ENCODE data around the gene TIAM2. TPM values are rescaled to one million over a fixed set of nuclear protein-coding genes. Genes with fewer than 3 reads are reported as not detected.

TIAM2 gene
- total RNA-seq, 1 experiment from 2014 or later: 3.8 TPM

- H3K4me3 ChIP-seq (ENCODE audit: low read depth, low read length): no peak overlapping the region
- H3K9me3 ChIP-seq: no peaks in the 10 kb centered on the region
- no peak for DNase-seq
- H3K4me1 ChIP-seq: no peaks in the 10 kb centered on the region
- Mint-ChIP-seq H3K36me3 (ENCODE audit: insufficient read depth, unreplicated experiment) (no peaks in the 10 kb centered on the region), H3K9me3 (ENCODE audit: unreplicated experiment) (no peaks in the 10 kb centered on the region), H3K4me3 (ENCODE audit: unreplicated experiment) (no peak overlapping the region), H3K4me1 (ENCODE audit: low read depth, unreplicated experiment) (no peaks in the 10 kb centered on the region), H3K27me3 (ENCODE audit: insufficient read depth, unreplicated experiment) (no peaks in the 10 kb centered on the region), H3K27ac (ENCODE audit: unreplicated experiment) (no peak overlapping the region)
- intact Hi-C loops (cut with micrococcal nuclease; ENCODE audit: unreplicated experiment): no loop called here
- BruUV-seq (replicated peaks): no TSS peak
- H3K27me3 ChIP-seq (replicated peaks; ENCODE audit: control insufficient read depth, insufficient read depth, low read length): no peaks in the 10 kb centered on the region
- TF ChIP-seq CTCF (IDR thresholded peaks at IDR 0.05; ENCODE audit: insufficient read depth in 1 of 2, low read depth in 1 of 2, low read length in 1 of 2, severe bottlenecking in 1 of 2, unreplicated experiment in 1 of 2): no peak
- CTCF ChIA-PET: no interaction called here
- no peaks in the 10 kb centered on the region for H3K36me3 ChIP-seq (ENCODE audit: control insufficient read depth, insufficient read depth, low read length)
- POLR2A ChIA-PET: no interaction called here
These were observed 5.7 kb upstream of the TIAM2 start for GRCh38 chr6:154989448-154989847.

DNA sequence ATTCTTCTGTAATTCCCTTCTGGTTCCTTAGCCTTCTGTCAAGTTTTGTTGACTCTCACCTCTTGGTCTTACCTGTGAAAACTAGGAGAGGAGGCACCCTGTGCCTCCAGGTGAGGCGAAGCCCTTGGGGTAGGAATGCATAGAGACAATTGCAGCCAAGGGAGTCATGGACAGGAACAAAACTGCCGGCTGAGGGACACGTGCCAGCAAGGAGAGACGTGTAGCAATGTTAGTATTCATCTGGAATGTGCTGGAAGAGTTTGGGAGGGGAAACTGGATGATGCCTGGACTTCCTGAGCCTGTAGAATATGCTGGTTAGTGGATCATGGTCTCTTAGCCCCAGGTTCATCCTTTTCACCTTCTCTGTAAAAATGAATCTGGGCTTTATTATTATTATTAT lies 3.9 kb upstream of the TIAM2 start:
- no peaks in the 10 kb centered on the region for H3K9me3 Mint-ChIP-seq (ENCODE audit: unreplicated experiment)
- H3K4me1 Mint-ChIP-seq (ENCODE audit: low read depth, unreplicated experiment): no peaks in the 10 kb centered on the region
- CTCF ChIA-PET: no interaction called here
- H3K9me3 ChIP-seq: no peaks in the 10 kb centered on the region
- no peak overlapping the region for H3K4me3 Mint-ChIP-seq (ENCODE audit: unreplicated experiment)
- no peak for DNase-seq
- H3K27me3 ChIP-seq (replicated peaks; ENCODE audit: control insufficient read depth, insufficient read depth, low read length): no peaks in the 10 kb centered on the region
- no peak overlapping the region for H3K27ac Mint-ChIP-seq (ENCODE audit: unreplicated experiment)
- H3K36me3 Mint-ChIP-seq (ENCODE audit: insufficient read depth, unreplicated experiment): no peaks in the 10 kb centered on the region
- no peak overlapping the region for H3K4me3 ChIP-seq (ENCODE audit: low read depth, low read length)
- POLR2A ChIA-PET: no interaction called here
- intact Hi-C loops (cut with micrococcal nuclease; ENCODE audit: unreplicated experiment): no loop called here
- BruUV-seq (replicated peaks): no TSS peak
- no peaks in the 10 kb centered on the region for H3K36me3 ChIP-seq (ENCODE audit: control insufficient read depth, insufficient read depth, low read length)
- H3K27me3 Mint-ChIP-seq (ENCODE audit: insufficient read depth, unreplicated experiment): no peaks in the 10 kb centered on the region
- TF ChIP-seq CTCF (IDR thresholded peaks at IDR 0.05; ENCODE audit: insufficient read depth in 1 of 2, low read depth in 1 of 2, low read length in 1 of 2, severe bottlenecking in 1 of 2, unreplicated experiment in 1 of 2): no peak
- no peaks in the 10 kb centered on the region; the same call in 1 of the 2 replicates for H3K4me1 ChIP-seq

DNA sequence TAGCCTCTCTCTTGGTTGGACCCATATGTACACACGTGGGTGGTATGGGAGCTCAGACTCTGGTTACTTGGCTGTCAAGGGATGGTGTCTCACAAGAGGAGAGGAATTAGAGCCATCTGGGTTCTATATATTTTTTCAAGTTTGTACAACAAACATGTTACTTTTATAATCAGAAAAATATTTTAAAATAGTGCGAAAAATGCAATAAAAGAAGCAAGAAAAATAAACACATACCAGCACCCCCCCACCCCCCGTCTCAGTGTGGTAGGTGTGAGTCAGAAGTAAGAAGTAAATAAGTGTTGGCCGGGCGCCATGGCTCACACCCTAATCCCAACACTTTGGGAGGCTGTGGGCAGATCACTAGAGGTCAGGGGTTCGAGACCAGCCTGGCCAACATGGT lies 2.1 kb upstream of the TIAM2 start:
- CTCF ChIA-PET: no interaction called here

More for the DNA sequence above, 2.1 kb upstream of the TIAM2 start:
- H3K27me3 Mint-ChIP-seq (ENCODE audit: insufficient read depth, unreplicated experiment): no peaks in the 10 kb centered on the region
- peaks cover 10% of the 10 kb centered on the region for H3K4me1 Mint-ChIP-seq (ENCODE audit: low read depth, unreplicated experiment)
- H3K27me3 ChIP-seq (replicated peaks; ENCODE audit: control insufficient read depth, insufficient read depth, low read length): no peaks in the 10 kb centered on the region
- H3K9me3 ChIP-seq: no peaks in the 10 kb centered on the region
- BruUV-seq (replicated peaks): no TSS peak
- TF ChIP-seq CTCF (IDR thresholded peaks at IDR 0.05; ENCODE audit: insufficient read depth in 1 of 2, low read depth in 1 of 2, low read length in 1 of 2, severe bottlenecking in 1 of 2, unreplicated experiment in 1 of 2): no peak
- peaks cover 14% of the 10 kb centered on the region for H3K4me1 ChIP-seq
- H3K9me3 Mint-ChIP-seq (ENCODE audit: unreplicated experiment): no peaks in the 10 kb centered on the region
- DNase-seq: no peak
- no peak overlapping the region for H3K4me3 ChIP-seq (ENCODE audit: low read depth, low read length)
- POLR2A ChIA-PET: no interaction called here
- H3K36me3 ChIP-seq (ENCODE audit: control insufficient read depth, insufficient read depth, low read length): no peaks in the 10 kb centered on the region
- no peak overlapping the region for H3K27ac Mint-ChIP-seq (ENCODE audit: unreplicated experiment)
- intact Hi-C loops (cut with micrococcal nuclease; ENCODE audit: unreplicated experiment): no loop called here
- no peak overlapping the region for H3K4me3 Mint-ChIP-seq (ENCODE audit: unreplicated experiment)
- no peaks in the 10 kb centered on the region for H3K36me3 Mint-ChIP-seq (ENCODE audit: insufficient read depth, unreplicated experiment)

Data from Caco-2 (cell line).